Sigmoid colon (tissue), 7 donors: ENCODE results near the gene PARVB. TPM values are rescaled to one million over a fixed set of nuclear protein-coding genes. Genes with fewer than 3 reads are reported as not detected.

Source experiments
- DNase-seq: peaks from one replicate; pipeline ENCODE4 v3.0.0-alpha.2; 2019
- H3K27ac ChIP-seq, 4 donors: fragments of 200-600 bp; sonication (generic); one replicate each; pipeline ENCODE4 v1.5.1; 2016 to 2019; ENCODE audit warnings: mild to moderate bottlenecking in 1 of 4
- H3K27me3 ChIP-seq, 3 donors: fragments of 200-600 bp; sonication (generic); one replicate each; pipeline ENCODE4 v1.5.1; 2019; ENCODE audit warnings: mild to moderate bottlenecking in 1 of 3
- H3K36me3 ChIP-seq, 4 donors: fragments of 200-600 bp; sonication (generic); one replicate each; pipeline ENCODE4 v1.5.1; 2016 to 2019
- H3K4me1 ChIP-seq, 4 donors: fragments of 200-600 bp; sonication (generic); one replicate each; pipeline ENCODE4 v1.5.1; 2017 to 2019
- H3K4me3 ChIP-seq, 4 donors: fragments of 200-600 bp; sonication (generic); one replicate each; pipeline ENCODE4 v1.5.1; 2017 to 2019; ENCODE audit warnings: mild to moderate bottlenecking in 2 of 4, moderate library complexity in 1 of 4
- H3K9me3 ChIP-seq, 4 donors: fragments of 200-600 bp in 3 of 4; sonication (generic) in 3 of 4; one replicate each; pipeline versions ENCODE4 v1.5.1 to v1.6.1; 2013 to 2019
- EP300 ChIP-seq, 4 donors: sonication (generic); formaldehyde crosslinking; IDR thresholded peaks; one replicate each; pipeline ENCODE4 v1.6.1; 2017; ENCODE audit warnings: antibody characterized with exemption in 4 of 4
- POLR2A ChIP-seq, 2 donors: fragments of 450-650 bp; IDR thresholded peaks; one replicate each; pipeline ENCODE4 v1.6.1; 2016; ENCODE audit warnings: antibody characterized with exemption in 2 of 2, mild to moderate bottlenecking in 2 of 2, moderate library complexity in 2 of 2
- POLR2AphosphoS5 ChIP-seq, 4 donors: sonication (generic); formaldehyde crosslinking; IDR thresholded peaks; one replicate each; pipeline ENCODE4 v1.6.1; 2017; ENCODE audit warnings: antibody characterized with exemption in 4 of 4
- WGBS, 2 donors: extraction: QIAGEN DNeasy Blood & Tissue Kit; methylation state at CpG; one replicate each; pipeline ENCODE4 v1.1.7; 2013; 5-methylcytosine and 5-hydroxymethylcytosine counted together
- intact Hi-C: fragments of 100-400 bp; cut with DNase I; formaldehyde crosslinking; loops from one replicate; pipeline ENCODE4 v1.15.1; 2023
- polyA plus RNA-seq, 3 donors: library from polyadenylated mRNA; stranded (reverse); fragments of 200-250 nt; gene quantifications; one replicate each; pipeline ENCODE4 v1.2.3, GENCODE V29; 2013
- total RNA-seq, 4 donors: library from RNA; depleted of rRNA; stranded (reverse); fragments of >200 nt; gene quantifications; one replicate each; pipeline ENCODE4 v1.1.0, GENCODE V29; 2016
- TF ChIP-seq, protein P1 (sequence below), 4 experiments: fragments of 450-650 bp in 3 of 4; fragments of 200-600 bp in 1 of 4; IDR thresholded peaks; one replicate each; pipeline ENCODE4 v1.5.1; 2016 to 2019; ENCODE audit warnings: antibody characterized with exemption in 4 of 4, mild to moderate bottlenecking in 3 of 4, moderate library complexity in 2 of 4
- donor health status: healthy with polysubstance abuse.
- donor health status: Bipolar disorder and iron deficiency.
- donor health status: healthy.

The PARVB gene, protein sequence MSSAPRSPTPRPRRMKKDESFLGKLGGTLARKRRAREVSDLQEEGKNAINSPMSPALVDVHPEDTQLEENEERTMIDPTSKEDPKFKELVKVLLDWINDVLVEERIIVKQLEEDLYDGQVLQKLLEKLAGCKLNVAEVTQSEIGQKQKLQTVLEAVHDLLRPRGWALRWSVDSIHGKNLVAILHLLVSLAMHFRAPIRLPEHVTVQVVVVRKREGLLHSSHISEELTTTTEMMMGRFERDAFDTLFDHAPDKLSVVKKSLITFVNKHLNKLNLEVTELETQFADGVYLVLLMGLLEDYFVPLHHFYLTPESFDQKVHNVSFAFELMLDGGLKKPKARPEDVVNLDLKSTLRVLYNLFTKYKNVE
- 10 to 100 TPM; 18.9 to 21.6 (median 20.0) TPM for total RNA-seq
- 10 to 100 TPM in 1 of 3 donors, 1 to 10 TPM in 2; 6.9 to 20.5 (median 8.4) TPM for polyA plus RNA-seq

DNA sequence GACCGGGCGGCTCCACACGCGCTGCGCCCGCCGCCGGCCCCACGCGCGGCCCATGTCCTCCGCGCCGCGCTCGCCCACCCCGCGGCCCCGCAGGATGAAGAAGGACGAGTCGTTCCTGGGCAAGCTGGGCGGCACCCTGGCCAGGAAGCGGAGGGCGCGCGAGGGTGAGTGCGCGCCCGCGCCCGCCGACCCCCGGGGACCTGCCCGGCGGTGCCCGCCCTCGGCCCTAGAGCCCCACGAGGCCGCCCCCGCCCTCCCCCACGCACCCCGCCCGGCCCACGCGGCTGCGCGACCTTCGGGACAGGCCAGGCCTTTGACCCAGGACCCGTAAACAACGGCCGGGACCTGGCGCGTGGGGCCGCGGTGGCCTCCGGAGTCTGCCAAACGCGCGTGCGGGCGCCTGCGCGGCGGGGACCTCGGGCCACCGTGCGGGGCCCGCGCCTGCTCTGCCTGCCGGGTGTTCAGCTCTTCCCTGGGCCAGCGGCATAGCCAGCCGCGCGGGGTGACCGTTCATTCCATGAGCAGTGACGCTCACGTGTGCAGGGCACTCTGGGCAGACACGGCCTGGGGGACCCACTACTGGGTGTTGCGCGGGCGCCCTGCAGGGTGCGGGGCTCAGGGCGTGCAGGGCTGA, at the start of gene PARVB:
Gene PARVB, plus strand, starts transcription at position 15 of the 634 bp plus-strand sequence. Its CDS starts 38 bp downstream, at position 53.
- intact Hi-C loops: no loop called here
- H3K27ac ChIP-seq: peak within 1 kb of the TSS; percentile 78 to 83 (median 82)
- H3K4me1 ChIP-seq: peaks cover 0 to 35% (median 24%) of the 10 kb centered on the region in 4 donors
- peaks cover 0 to 4% (median 0%) of the 10 kb centered on the region in 3 donors for H3K27me3 ChIP-seq
- no peaks in the 10 kb centered on the region for H3K9me3 ChIP-seq
- no peaks in the 10 kb centered on the region for H3K36me3 ChIP-seq
- TF ChIP-seq EP300 (IDR thresholded peaks at IDR 0.05): no peak
- TF ChIP-seq, protein P1, sequence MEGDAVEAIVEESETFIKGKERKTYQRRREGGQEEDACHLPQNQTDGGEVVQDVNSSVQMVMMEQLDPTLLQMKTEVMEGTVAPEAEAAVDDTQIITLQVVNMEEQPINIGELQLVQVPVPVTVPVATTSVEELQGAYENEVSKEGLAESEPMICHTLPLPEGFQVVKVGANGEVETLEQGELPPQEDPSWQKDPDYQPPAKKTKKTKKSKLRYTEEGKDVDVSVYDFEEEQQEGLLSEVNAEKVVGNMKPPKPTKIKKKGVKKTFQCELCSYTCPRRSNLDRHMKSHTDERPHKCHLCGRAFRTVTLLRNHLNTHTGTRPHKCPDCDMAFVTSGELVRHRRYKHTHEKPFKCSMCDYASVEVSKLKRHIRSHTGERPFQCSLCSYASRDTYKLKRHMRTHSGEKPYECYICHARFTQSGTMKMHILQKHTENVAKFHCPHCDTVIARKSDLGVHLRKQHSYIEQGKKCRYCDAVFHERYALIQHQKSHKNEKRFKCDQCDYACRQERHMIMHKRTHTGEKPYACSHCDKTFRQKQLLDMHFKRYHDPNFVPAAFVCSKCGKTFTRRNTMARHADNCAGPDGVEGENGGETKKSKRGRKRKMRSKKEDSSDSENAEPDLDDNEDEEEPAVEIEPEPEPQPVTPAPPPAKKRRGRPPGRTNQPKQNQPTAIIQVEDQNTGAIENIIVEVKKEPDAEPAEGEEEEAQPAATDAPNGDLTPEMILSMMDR (IDR thresholded peaks at IDR 0.05): no peak
- TF ChIP-seq POLR2AphosphoS5 (IDR thresholded peaks at IDR 0.05): peak in 1 of 4 donors; percentile 30
- DNase-seq: no peak
- 1 to 2% methylated on average over 83 of the region's 83 CpGs for WGBS, 2 donors
- peak within 1 kb of the TSS; percentile 41 to 88 (median 74) for H3K4me3 ChIP-seq

DNA sequence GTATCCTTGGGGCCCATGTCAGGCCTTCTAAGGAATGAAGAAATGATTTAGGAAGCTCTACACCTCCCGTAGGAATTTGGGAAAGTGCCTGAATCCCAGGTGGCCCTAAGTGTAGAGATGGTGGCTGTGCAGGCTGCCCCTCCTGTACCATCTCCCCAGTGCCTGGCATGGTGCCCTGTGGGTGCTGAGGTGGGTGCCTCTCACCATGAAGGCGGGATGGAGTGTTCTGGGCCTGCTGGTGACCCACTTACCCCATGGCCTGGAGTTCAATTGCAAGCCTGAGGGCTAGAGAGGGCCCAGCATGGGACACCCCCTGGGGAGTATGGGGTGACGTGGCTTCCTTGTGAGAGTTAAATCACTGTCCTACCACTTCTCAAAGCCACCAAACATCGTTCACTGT, 49.1 kb upstream of the PARVB start:
- DNase-seq: peak; percentile 29
- no peaks in the 10 kb centered on the region for H3K4me1 ChIP-seq
- H3K27ac ChIP-seq: no peak overlapping the region
- no peaks in the 10 kb centered on the region for H3K9me3 ChIP-seq
- intact Hi-C loops: no loop called here
- no peak overlapping the region for H3K4me3 ChIP-seq
- 69 to 97% methylated on average over 4 of the region's 4 CpGs for WGBS, 2 donors
- H3K36me3 ChIP-seq: peaks cover 32 to 99% (median 66%) of the 10 kb centered on the region in 4 donors
- TF ChIP-seq EP300 (IDR thresholded peaks at IDR 0.05): no peak
- TF ChIP-seq, protein P1 (IDR thresholded peaks at IDR 0.05): no peak
- TF ChIP-seq POLR2A (IDR thresholded peaks at IDR 0.05): no peak
- TF ChIP-seq POLR2AphosphoS5 (IDR thresholded peaks at IDR 0.05): no peak
- no peaks in the 10 kb centered on the region for H3K27me3 ChIP-seq

DNA sequence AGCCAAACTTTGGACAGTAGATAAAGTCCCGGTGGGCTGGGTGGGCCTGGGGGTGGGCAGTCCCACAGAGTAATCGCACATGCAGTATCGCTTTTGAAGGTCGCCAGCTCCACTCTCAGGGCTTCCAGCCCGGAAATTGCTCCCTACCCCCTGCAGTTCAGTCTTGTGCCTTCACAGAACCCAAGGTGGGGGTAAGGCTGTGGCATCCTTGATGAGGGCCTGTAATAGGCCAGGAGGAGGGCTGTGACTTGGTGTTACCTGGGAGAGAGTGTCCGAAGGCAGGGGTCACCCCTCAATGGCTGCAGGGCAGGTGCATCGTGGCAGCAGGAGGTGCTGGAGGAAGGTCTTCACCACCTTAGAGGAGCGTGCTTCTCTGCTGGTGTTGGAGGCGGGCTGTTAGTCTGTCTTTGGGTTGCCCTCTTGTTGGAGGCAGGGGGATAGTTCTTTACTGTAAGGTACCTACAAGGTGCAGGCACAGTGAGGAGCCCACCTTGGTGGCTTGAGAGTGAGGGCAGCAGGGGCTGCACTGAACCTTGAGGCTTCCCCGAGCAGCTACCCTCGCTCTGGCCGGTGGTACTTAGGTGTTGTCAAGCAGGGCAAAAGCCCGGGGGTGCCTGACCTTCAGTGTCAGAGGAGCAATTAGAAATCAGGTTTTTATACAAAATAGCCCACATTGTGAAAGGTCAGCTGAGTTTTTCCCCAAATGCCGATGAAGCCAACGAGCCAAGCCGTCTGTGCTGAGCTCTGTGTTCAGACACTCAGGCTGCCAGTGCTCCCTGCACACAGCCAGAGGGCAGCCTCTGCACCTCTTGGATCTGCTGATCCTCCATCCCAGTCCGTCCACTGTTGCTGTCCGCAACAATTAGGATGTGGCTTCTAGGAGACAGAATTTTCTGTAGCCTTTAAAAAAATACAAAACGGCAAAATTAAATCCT, 47.0 kb upstream of the PARVB start:
- no peak overlapping the region for H3K4me3 ChIP-seq
- H3K36me3 ChIP-seq: peaks cover 43 to 100% (median 75%) of the 10 kb centered on the region in 4 donors
- TF ChIP-seq, protein P1 (IDR thresholded peaks at IDR 0.05): no peak
- TF ChIP-seq POLR2A (IDR thresholded peaks at IDR 0.05) (no peak), EP300 (IDR thresholded peaks at IDR 0.05) (no peak), POLR2AphosphoS5 (IDR thresholded peaks at IDR 0.05) (no peak)
- no peaks in the 10 kb centered on the region for H3K4me1 ChIP-seq
- intact Hi-C loops: no loop called here
- no peaks in the 10 kb centered on the region for H3K27me3 ChIP-seq
- H3K9me3 ChIP-seq: no peaks in the 10 kb centered on the region
- 89 to 94% methylated on average over 19 of the region's 19 CpGs for WGBS, 2 donors
- DNase-seq: peak; percentile 48
- no peak overlapping the region for H3K27ac ChIP-seq

DNA sequence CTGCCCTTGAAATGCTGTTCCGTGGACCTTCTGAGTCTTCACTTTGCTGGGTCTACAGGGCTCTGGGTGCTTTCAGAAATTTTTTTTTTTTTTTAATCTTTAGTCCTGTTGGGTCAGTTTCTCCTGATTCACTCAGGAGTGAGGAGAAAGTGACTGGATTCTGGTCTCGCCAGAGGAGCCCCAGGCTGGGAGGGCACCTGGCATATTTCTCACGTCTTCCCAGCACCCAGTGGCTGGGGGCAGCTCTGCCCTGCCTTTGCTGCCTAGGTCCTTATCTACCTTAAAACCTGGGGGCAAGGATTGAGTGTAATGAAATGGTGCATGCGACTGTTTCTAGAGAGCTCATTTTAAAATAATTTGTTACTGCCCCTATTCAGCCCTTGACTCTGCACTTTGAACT, 45.5 kb upstream of the PARVB start:
- Histone ChIP-seq H3K4me1 (no peaks in the 10 kb centered on the region), H3K27me3 (no peaks in the 10 kb centered on the region), H3K9me3 (no peaks in the 10 kb centered on the region), H3K36me3 (peaks cover 33 to 100% (median 65%) of the 10 kb centered on the region in 4 donors), H3K4me3 (no peak overlapping the region), H3K27ac (no peak overlapping the region)
- DNase-seq: peak; percentile 29
- no peak for TF ChIP-seq POLR2AphosphoS5 (IDR thresholded peaks at IDR 0.05)
- TF ChIP-seq POLR2A (IDR thresholded peaks at IDR 0.05): no peak
- no peak for TF ChIP-seq EP300 (IDR thresholded peaks at IDR 0.05)
- TF ChIP-seq, protein P1 (IDR thresholded peaks at IDR 0.05): no peak
- WGBS, 2 donors: 97 to 98% methylated on average over 4 of the region's 4 CpGs
- intact Hi-C loops: no loop called here
